H1 (cell line): Measurements from ENCODE around the gene PAQR5.

Source experiments
- POLR2A ChIP-seq, 2 experiments: IDR thresholded peaks; 1 replicate in 1 of 2; 2 replicates in 1 of 2; pipeline ENCODE4 v1.6.1; 2011; ENCODE audit warnings: low read depth in 2 of 2, low read length in 2 of 2, mild to moderate bottlenecking in 2 of 2; ENCODE audit errors: control extremely low read depth in 1 of 2
- TF ChIP-seq, protein P1 (sequence below), 3 experiments: IDR thresholded peaks; 1 replicate in 2 of 3; 2 replicates in 1 of 3; pipeline versions ENCODE4 v1.5.1 to v1.6.1; 2011; ENCODE audit warnings: low read length in 3 of 3, mild to moderate bottlenecking in 3 of 3, inconsistent platforms in 2 of 3, low read depth in 1 of 3, moderate library complexity in 1 of 3; ENCODE audit not compliant: insufficient read depth in 1 of 3; ENCODE audit errors: control extremely low read depth in 1 of 3

DNA sequence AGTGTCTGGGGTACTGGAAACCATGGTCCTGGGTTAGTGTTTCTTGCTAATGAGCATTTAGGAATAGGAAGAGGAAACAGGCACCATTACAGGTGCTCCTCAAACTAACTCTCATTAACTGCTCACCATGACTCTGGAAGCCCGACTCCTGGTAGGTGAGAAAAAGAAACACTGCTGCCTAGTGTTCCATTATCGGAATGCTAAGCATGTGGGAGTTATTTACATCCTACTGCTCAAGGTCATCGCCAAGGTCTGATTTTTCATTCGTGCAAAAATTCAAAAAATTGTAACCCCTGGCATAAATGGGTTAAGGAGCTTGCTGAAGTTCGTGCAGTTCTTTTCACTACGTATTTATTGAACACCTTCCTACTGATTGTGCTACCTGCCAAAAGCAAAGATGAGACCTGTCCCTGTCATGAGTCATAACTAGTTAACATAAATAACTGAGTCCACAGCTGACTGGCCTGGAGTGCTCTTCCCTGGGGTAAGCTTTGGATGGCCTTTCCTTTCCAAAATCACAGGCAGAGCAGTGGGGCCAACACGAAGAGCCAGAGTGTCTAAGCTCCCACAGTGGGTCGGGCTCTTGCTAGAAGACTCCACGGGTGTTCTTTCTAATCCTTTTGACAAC, 22.7 kb upstream of the PAQR5 start:
- TF ChIP-seq POLR2A (IDR thresholded peaks at IDR 0.05; ENCODE audit: control extremely low read depth in 1 of 2, low read depth in 2 of 2, low read length in 2 of 2): no peak
- TF ChIP-seq, protein P1, sequence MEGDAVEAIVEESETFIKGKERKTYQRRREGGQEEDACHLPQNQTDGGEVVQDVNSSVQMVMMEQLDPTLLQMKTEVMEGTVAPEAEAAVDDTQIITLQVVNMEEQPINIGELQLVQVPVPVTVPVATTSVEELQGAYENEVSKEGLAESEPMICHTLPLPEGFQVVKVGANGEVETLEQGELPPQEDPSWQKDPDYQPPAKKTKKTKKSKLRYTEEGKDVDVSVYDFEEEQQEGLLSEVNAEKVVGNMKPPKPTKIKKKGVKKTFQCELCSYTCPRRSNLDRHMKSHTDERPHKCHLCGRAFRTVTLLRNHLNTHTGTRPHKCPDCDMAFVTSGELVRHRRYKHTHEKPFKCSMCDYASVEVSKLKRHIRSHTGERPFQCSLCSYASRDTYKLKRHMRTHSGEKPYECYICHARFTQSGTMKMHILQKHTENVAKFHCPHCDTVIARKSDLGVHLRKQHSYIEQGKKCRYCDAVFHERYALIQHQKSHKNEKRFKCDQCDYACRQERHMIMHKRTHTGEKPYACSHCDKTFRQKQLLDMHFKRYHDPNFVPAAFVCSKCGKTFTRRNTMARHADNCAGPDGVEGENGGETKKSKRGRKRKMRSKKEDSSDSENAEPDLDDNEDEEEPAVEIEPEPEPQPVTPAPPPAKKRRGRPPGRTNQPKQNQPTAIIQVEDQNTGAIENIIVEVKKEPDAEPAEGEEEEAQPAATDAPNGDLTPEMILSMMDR (IDR thresholded peaks at IDR 0.05; ENCODE audit: control extremely low read depth in 1 of 3, insufficient read depth in 1 of 3, low read depth in 1 of 3, low read length in 3 of 3): no peak
